Measurements from ENCODE around the gene GAL3ST1. TPM values are rescaled to one million over a fixed set of nuclear protein-coding genes. Genes with fewer than 3 reads are reported as not detected.

Gene GAL3ST1
- total RNA-seq = 27.3 TPM

GRCh38 chr22:30574095-30574981 is at the start of gene GAL3ST1:
TSS of gene GAL3ST1 (minus strand) at chr22:30574665. CDS start at chr22:30557392, 17,273 bp downstream.

GRCh38 chr22:30606455-30607299 is 32.2 kb upstream of the GAL3ST1 start, which contains the start of gene TCN2:
TSS of gene TCN2 (plus strand) at chr22:30607174. CDS start at chr22:30607332, 158 bp downstream.

GRCh38 chr22:30591588-30592359 is 17.3 kb upstream of the GAL3ST1 start, which contains the start of gene PES1:
TSS of gene PES1 (minus strand) at chr22:30591910. CDS start at chr22:30591833, 77 bp downstream.

GRCh38 chr22:30546616-30547015 is 27.8 kb downstream of the GAL3ST1 start, which contains the start of gene SEC14L6:
TSS of gene SEC14L6 (minus strand) at chr22:30546741. CDS start at chr22:30546682, 59 bp downstream.

Other genes with a start within 250 kb of the GAL3ST1 start
- 18.0 TPM for gene TBC1D10A, start 247.7 kb downstream of the GAL3ST1 start, total RNA-seq
- gene SF3A1, start 217.8 kb downstream of the GAL3ST1 start, total RNA-seq = 60.0 TPM
- 6.4 TPM for gene CCDC157, start 217.7 kb downstream of the GAL3ST1 start, total RNA-seq
- 22.1 TPM for gene RNF215, start 187.3 kb downstream of the GAL3ST1 start, total RNA-seq
- gene SEC14L2, start 177.6 kb downstream of the GAL3ST1 start, total RNA-seq = 2.9 TPM
- 12.0 TPM for gene MTFP1, start 148.9 kb downstream of the GAL3ST1 start, total RNA-seq
- gene SEC14L3, start 102.6 kb downstream of the GAL3ST1 start, total RNA-seq = not detected
- 0.99 TPM for gene SEC14L4, start 69.0 kb downstream of the GAL3ST1 start, total RNA-seq
- 6.5 TPM for gene SEC14L6, start 27.9 kb downstream of the GAL3ST1 start, total RNA-seq
- gene PES1, start 17.2 kb upstream of the GAL3ST1 start, total RNA-seq = 51.5 TPM
- 39.7 TPM for gene TCN2, start 32.5 kb upstream of the GAL3ST1 start, total RNA-seq
- gene SLC35E4, start 61.1 kb upstream of the GAL3ST1 start, total RNA-seq = 4.0 TPM
- 10.0 TPM for gene DUSP18, start 93.2 kb upstream of the GAL3ST1 start, total RNA-seq
- 15.4 TPM for gene OSBP2, start 120.2 kb upstream of the GAL3ST1 start, total RNA-seq

Data from metanephros (tissue), 1 donor.